HG03432 (cell line): Measurements from ENCODE around the gene SLAMF8.

ENCODE experiments used
- ATAC-seq: cut with Tn5 transposase; IDR thresholded peaks from one replicate; pipeline ENCODE4 v1.9.1; 2021; ENCODE audit warnings: mild to moderate bottlenecking, moderate library complexity; ENCODE audit not compliant: unreplicated experiment

SLAMF8 gene

DNA sequence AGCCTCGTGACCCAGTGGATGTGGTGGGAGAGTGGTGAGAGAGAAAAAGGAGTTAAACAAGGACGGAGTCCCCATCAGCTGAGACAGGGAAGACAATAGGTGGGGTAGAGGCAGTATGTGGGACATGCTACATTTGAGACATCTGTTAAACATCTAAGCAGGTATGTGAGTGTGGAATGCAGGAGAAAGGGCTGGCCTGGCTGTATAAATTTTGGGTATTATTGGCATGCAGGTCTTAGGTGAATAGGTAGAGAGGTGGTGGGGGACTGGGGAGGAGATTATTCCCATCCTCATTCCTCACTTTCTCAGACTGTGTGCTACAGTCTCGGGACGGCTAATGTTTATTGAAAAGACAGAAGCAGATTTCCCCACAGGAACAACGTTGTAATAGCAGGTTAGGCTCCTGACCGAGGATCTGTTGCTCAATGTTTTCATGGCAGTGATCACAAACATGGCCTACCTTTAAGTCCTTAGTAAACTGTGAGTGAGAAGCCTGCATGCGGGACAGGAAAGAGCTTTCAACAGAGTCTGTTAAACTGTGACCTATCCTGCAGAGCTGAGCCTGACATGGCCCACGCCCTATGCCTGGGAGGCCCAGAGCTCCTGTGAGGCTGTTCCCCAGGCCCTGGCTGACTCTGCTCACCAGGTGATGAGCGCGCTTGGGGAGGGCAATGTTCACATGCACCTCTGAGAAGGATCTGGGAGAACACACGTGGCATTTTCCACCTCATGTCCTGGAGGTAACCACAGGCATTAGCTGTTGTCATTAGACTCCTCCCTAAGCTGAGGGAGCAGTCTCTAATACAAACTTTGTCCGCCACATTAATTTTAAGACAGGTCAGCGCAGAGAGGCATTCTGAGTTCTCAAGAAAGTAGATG lies 19.3 kb downstream of the SLAMF8 start:
- no peak for ATAC-seq

DNA sequence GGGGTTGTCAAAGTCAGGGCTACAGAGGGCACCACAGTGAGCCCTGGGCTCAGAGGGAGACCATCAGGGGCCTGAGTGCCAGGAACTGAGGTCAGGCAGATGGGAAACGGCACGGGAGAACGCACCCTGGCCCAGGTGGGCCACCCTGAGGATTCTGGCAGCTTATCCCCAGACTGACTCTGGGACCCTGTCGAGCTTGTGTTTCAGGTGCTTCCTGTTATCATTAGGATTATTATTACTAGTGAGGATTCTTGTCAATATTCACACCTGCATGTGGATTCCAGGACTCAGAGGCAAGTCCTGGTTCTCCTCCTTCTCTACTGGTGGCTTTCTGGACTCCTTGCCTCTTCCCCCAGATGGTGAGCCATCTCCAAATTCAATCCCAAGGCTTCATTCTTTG lies 20.6 kb downstream of the SLAMF8 start:
- no peak for ATAC-seq

DNA sequence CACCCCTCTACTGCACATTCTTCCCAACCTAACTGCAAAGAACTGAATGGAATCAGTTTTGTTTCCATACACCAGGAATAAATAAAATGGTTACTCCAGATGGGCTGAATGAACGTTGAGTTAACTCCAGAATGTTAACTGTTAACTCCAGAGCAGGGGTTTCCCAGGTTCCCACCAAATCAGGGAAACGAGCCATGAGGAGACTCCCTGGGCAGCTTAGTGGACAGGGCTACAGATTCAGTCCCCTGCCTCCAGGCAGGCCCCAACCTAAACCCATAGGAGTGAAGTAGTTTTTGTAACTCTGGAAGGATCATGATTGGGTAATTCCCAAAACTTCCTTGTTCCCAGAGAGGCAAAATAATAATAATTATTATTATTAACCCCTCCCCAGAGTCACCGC lies 21.7 kb downstream of the SLAMF8 start:
- no peak for ATAC-seq

DNA sequence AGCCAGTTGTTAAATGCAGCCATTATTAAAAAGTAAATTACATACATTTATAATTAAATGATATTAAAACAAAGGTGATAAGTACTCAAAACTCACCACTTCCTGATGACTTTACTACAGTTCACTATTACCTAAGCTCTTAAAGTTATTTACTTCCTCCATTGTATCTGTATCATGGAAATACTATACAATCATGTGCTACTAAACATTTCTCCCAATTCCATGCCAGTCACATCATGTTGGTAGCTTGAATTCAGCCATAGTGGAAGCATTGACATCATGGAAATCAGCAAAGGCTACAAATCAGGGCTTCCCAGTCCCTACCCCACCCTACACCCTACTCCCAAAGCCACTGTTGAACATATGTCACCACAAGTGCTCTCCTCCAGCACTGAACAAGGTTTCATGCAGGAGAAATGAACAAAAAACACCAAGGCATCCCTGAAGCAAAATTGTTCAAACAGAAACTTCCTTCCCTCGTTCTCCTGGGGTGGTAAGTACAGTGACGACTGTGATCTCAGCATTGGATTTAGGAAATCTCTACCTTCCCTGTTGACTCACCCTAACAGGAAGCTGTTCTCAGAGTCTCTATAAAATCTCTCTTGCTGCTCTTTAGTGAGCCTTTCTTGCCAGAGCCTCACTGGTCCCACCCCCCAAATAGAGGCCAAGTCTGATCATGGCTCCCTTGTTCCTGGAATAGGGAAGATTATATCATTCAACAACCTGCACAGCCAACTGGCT lies 23.1 kb downstream of the SLAMF8 start:
- no peak for ATAC-seq

DNA sequence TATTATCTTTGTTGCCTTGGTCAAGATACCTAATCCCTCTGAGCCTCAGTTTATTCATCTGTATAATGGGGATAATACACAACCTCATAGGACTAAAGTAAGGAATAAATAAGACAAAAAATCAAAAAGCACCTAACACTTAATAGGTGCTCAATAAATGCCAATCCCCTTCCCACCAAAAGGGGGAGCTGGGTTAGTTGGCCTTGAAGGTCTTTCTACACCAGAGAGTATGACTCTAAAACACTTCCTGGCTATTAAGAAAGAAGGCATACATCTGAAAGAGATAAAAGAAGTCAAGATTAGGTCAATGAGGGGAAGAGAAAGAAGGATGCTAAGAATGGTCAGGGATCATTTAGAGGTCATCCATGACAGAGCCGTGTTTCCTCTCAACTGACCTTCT lies 24.7 kb downstream of the SLAMF8 start:
- no peak for ATAC-seq

DNA sequence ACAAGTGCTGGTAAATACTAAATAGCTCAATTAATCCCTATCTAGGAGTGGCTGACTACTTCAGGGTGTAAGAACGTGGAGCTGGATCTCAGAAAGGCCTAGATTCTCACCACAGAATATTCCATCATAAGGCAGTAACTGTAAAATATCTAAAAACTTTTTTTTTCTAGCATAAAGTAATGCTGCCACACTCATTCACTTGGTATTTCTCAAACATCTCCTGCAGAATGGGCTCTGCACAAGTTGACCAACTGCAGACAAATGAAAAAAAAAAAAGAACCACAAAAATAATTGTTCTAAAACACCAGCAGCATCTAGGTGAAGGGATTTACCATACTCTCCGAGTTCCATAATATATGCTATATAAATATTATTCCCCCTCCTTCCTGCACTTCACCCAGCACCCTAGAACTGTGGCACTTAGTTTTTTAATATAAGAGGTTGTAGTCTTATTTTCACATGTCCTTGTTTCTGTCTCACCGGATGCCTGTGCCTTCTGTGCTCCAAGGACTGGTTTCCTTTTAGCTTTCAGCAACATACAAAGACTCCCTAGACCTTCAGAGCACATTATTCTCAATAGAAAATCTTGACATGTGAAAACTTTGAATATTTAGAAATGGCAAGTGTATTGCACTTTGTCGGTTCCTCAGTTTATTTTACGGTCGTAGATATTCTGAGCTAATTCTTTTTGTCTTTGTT lies 26.9 kb downstream of the SLAMF8 start:
- no peak for ATAC-seq

- ATAC-seq, result no peak
Observed at GRCh38 chr1:159854116-159854692, 27.5 kb downstream of the SLAMF8 start.

GRCh38 chr1:159854693-159855192 lies 28.1 kb downstream of the SLAMF8 start:
- peak; percentile 93 for ATAC-seq

- ATAC-seq, result no peak
Observed at GRCh38 chr1:159855709-159856108, 29.0 kb downstream of the SLAMF8 start.

DNA sequence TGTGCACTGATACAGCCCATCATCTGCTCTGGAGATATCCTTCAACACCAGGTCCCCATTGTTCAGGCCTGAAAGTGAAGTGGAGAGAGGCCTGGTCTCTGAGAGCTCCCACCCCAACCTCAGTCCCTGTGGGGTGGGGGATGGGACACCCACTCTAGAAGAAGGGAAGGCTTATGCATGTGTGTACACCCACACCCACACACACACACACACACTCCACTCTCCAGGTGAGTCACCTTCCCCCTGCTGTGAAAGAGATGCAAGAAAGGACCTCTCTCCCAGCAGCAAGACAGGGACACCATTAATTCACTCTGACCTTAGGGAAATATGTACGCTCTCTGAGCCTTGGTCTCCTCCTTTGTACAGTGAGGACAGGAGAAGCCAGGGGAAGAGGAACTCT lies 29.9 kb downstream of the SLAMF8 start:
- no peak for ATAC-seq

GRCh38 chr1:159857889-159858288 lies 31.2 kb downstream of the SLAMF8 start:
- no peak for ATAC-seq

- no peak for ATAC-seq
Observed at GRCh38 chr1:159859767-159860322, 33.2 kb downstream of the SLAMF8 start.

GRCh38 chr1:159860456-159860855 lies 33.8 kb downstream of the SLAMF8 start:
- no peak for ATAC-seq

GRCh38 chr1:159861218-159861617 lies 34.5 kb downstream of the SLAMF8 start:
- ATAC-seq, result no peak

DNA sequence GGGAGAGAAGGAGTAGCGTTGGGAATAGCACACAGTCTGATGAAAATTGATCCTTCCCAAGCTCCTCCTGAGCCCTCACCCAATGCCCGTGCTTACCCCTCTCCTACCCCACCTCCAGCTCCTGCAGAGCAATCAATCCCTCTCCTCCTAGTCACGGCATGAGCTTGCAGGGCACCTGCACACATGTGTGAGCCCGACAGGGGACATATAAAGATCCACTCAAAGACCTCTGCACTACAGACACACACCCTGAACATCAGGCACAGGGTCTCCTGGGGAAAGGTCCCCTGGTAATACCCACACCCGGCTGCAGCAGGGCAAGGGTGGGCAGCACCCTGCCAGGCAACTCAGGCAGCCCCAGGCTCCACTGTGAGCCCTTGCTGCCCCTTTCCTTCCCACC lies 35.4 kb downstream of the SLAMF8 start:
- no peak for ATAC-seq

- ATAC-seq, result no peak
Observed at GRCh38 chr1:159862557-159862956, 35.9 kb downstream of the SLAMF8 start, which contains the start of gene VSIG8. Gene VSIG8, minus strand, starts transcription at chr1:159862657. Its CDS starts 136 bp downstream, at chr1:159862521.

DNA sequence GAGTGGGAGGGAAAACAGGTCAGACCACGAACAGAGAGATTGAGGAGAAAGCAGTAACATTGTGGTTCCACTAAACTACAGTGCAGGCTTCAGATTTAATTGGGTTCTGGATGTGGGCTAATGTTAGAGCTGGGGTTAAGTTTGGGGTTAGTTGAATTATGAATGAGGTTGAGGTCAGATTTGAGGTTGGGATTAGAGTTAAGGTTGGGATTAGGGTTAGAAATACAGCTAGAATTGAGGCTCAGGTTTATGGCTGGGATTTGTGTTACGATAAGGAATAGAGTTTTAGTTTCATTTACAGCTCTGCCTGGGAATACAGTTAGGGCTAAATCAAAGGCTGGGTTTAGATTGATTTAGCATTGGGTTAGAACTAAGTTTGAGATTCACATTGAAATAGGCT lies 37.6 kb downstream of the SLAMF8 start:
- ATAC-seq, result no peak

- no peak for ATAC-seq
Observed at GRCh38 chr1:159866066-159866465, 39.4 kb downstream of the SLAMF8 start.

GRCh38 chr1:159866905-159867663 lies 40.4 kb downstream of the SLAMF8 start:
- ATAC-seq, result no peak

- ATAC-seq, result no peak
Observed at GRCh38 chr1:159867664-159868026, 41.0 kb downstream of the SLAMF8 start.
